GM12878 (cell line): ENCODE results near the gene GBX1. TPM values are rescaled to one million over a fixed set of nuclear protein-coding genes. Genes with fewer than 3 reads are reported as not detected.

Experiments
- ATAC-seq: fragments of 200-7000 bp; cut with Tn5 transposase; 3 replicates; pipeline ENCODE4 v1.9.1; 2020; ENCODE audit warnings: mild to moderate bottlenecking, moderate library complexity
- BruUV-seq: library from RNA; stranded (reverse); fragments of 400-500 nt; replicated peaks from 2 replicates; lab custom pipeline; 2021; lab: Mats Ljungman, UMichigan
- CTCF ChIA-PET: fragments of 300-600 bp; sonication (Branson Sonifier 250); formaldehyde crosslinking; extraction: SDS; loops from one replicate; lab custom pipeline; 2021; ENCODE audit warnings: inconsistent platforms; lab: Yijun Ruan, JAX
- POLR2A ChIA-PET: fragments of 350-600 bp; formaldehyde crosslinking; extraction: SDS; loops from one replicate; lab custom pipeline; 2021; ENCODE audit warnings: inconsistent platforms; lab: Charles Lee
- RAD21 ChIA-PET: fragments of 300-600 bp; sonication (Branson Sonifier 250); formaldehyde crosslinking; loops from one replicate; lab custom pipeline; 2023; ENCODE audit warnings: antibody characterized with exemption; ENCODE audit not compliant: unreplicated experiment; lab: Charles Lee
- SMC1A ChIA-PET: fragments of 300-600 bp; sonication (Branson Sonifier 250); formaldehyde crosslinking; loops from one replicate; lab custom pipeline; 2023; ENCODE audit not compliant: unreplicated experiment, uncharacterized antibody; lab: Charles Lee
- DNase-seq: peaks from one replicate; pipeline ENCODE4 v3.0.0-alpha.2; 2011; ENCODE audit warnings: low read depth, low spot score
- FAIRE-seq: peaks from 3 replicates; lab custom pipeline; 2011; peaks lifted over from hg19 to GRCh38; lab: Jason Lieb, UNC
- H2AFZ ChIP-seq: 2 replicates; pipeline ENCODE4 v1.6.0; 2011; ENCODE audit warnings: low read depth, low read length, control low read depth; ENCODE audit not compliant: control insufficient read depth
- H3K27ac ChIP-seq: 2 replicates; pipeline ENCODE4 v1.5.1; 2011; ENCODE audit warnings: control low read depth; ENCODE audit not compliant: control insufficient read depth, insufficient read depth
- H3K27me3 ChIP-seq, 2 experiments: replicated peaks in 1 of 2; 2 replicates each; pipeline versions ENCODE4 v1.6.0 to v1.6.1; 2011; ENCODE audit warnings: low read length in 1 of 2; ENCODE audit not compliant: control insufficient read depth in 2 of 2, insufficient read depth in 2 of 2
- H3K36me3 ChIP-seq, 2 experiments: 2 replicates each; pipeline ENCODE4 v1.5.1; 2011; ENCODE audit warnings: low read length in 1 of 2; ENCODE audit not compliant: control insufficient read depth in 2 of 2, insufficient read depth in 2 of 2
- H3K4me1 ChIP-seq: 2 replicates; pipeline ENCODE4 v1.6.1; 2011; ENCODE audit warnings: mild to moderate bottlenecking, low read length, moderate library complexity, mixed read lengths; ENCODE audit not compliant: control insufficient read depth, insufficient read depth
- H3K4me2 ChIP-seq: 2 replicates; pipeline ENCODE4 v1.6.0; 2011; ENCODE audit warnings: control low read depth; ENCODE audit not compliant: control insufficient read depth, insufficient read depth
- H3K4me3 ChIP-seq: fragments of 200-600 bp; sonication (generic); 2 replicates; pipeline ENCODE4 v1.5.1; 2016
- H3K79me2 ChIP-seq: 2 replicates; pipeline ENCODE4 v1.6.0; 2011; ENCODE audit warnings: low read length; ENCODE audit not compliant: control insufficient read depth, insufficient read depth
- H3K9ac ChIP-seq: 2 replicates; pipeline ENCODE4 v1.8.0; 2011; ENCODE audit warnings: low read length, control low read depth, mixed read lengths; ENCODE audit not compliant: control insufficient read depth, insufficient read depth
- H3K9me3 ChIP-seq: replicated peaks from 3 replicates; pipeline ENCODE4 v1.5.1; 2011; ENCODE audit warnings: mild to moderate bottlenecking, low read length; ENCODE audit not compliant: control insufficient read depth, insufficient read depth
- H4K20me1 ChIP-seq: 2 replicates; pipeline ENCODE4 v1.6.0; 2011; ENCODE audit not compliant: control insufficient read depth, insufficient read depth
- BRCA1 ChIP-seq: IDR thresholded peaks from 2 replicates; pipeline ENCODE4 v1.6.1; 2011; ENCODE audit warnings: low read depth, low read length, improper control_type of control experiment
- EZH2 ChIP-seq: IDR thresholded peaks from 2 replicates; pipeline ENCODE4 v1.6.1; 2012; ENCODE audit warnings: low read depth, mild to moderate bottlenecking, control low read depth, inconsistent platforms, low read length, borderline replicate concordance; ENCODE audit not compliant: control insufficient read depth
- FOXK2 ChIP-seq: fragments of 450-650 bp; IDR thresholded peaks from 2 replicates; pipeline ENCODE4 v1.6.1; 2017; ENCODE audit warnings: mild to moderate bottlenecking, moderate library complexity
- POLR2A ChIP-seq: IDR thresholded peaks from 2 replicates; pipeline ENCODE4 v1.6.1; 2011; ENCODE audit warnings: low read depth, mild to moderate bottlenecking, low read length
- TBL1XR1 ChIP-seq: IDR thresholded peaks from 2 replicates; pipeline ENCODE4 v1.6.1; 2012; ENCODE audit warnings: low read depth, low read length, improper control_type of control experiment
- ZBTB33 ChIP-seq: fragments of 450-650 bp; IDR thresholded peaks from 2 replicates; pipeline ENCODE4 v1.6.1; 2017; ENCODE audit warnings: mild to moderate bottlenecking
- WGBS: methylation state at CpG from one replicate; pipeline ENCODE4 v1.1.6; 2016; ENCODE audit warnings: low lambda C conversion rate; ENCODE audit not compliant: insufficient replicate concordance, insufficient coverage; ENCODE audit errors: missing lambda C conversion rate; 5-methylcytosine and 5-hydroxymethylcytosine counted together
- in situ Hi-C: fragments of 300-500 bp; cut with MboI; formaldehyde crosslinking; loops from 9 replicates; pipeline ENCODE4 v1.14.3; 2018; ENCODE audit warnings: mixed read lengths
- intact Hi-C: fragments of 100-400 bp; cut with micrococcal nuclease; formaldehyde crosslinking; loops from one replicate; pipeline ENCODE4 v1.14.2; 2022; ENCODE audit not compliant: unreplicated experiment
- polyA plus RNA-seq, 11 experiments: library from polyadenylated mRNA; depleted of rRNA in 4 of 11; unstranded in 6 of 11; stranded (reverse) in 5 of 11; fragments of >200 nt; fragmentation: Nextera tagmentation in 4 of 11; fragmentation: Illumina TruSeq in 1 of 11; extraction: Ambion mirVana in 4 of 11; extraction: Trizol in 1 of 11; gene quantifications; 1 replicate in 1 of 11; 2 replicates in 10 of 11; pipeline versions ENCODE4 v1.2.1 to v1.2.3, GENCODE V29; 2011 to 2016; ENCODE audit warnings: inconsistent platforms in 2 of 11, missing spikeins in 2 of 11, low read depth in 1 of 11
- total RNA-seq, 4 experiments: library from RNA; depleted of rRNA in 3 of 4; stranded (reverse); fragments of >200 nt in 3 of 4; fragmentation: Illumina TruSeq in 1 of 4; extraction: Trizol in 1 of 4; gene quantifications; 2 replicates each; pipeline versions ENCODE4 v1.2.1 to v1.2.3, GENCODE V29; 2013 to 2021
- TF ChIP-seq, protein P1 (sequence below): IDR thresholded peaks from 2 replicates; pipeline ENCODE4 v1.6.1; 2012; ENCODE audit warnings: low read depth, low read length, improper control_type of control experiment
- TF ChIP-seq, protein P2 (sequence below): fragments of 150-350 bp; IDR thresholded peaks from 2 replicates; pipeline ENCODE4 v1.6.1; 2014; ENCODE audit warnings: mild to moderate bottlenecking, low read depth, low read length

GBX1 gene
- total and polyA plus RNA-seq, 10 of the 15 experiments (the other 5 are each of a cell fraction or from before 2014, with no cell fraction given): not detected

DNA sequence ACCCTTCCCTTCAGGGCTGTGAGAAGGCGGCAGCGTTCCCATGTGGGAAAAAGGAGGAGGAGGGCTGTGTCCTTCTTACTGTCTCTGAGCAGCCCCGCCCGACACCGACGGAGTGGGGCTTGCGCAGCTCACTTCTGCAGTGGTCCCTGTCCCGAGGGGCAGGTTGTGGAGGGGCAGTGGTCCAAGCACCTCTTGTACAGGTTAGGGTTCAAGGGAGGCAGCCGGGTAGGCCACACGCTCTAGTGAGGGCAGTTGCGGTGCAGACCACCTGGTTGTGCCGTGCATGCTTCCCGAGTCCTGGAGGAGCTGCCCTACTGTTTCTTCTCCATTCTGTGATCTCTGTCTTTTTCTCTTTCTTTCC, 48.5 kb downstream of the GBX1 start:
- Histone ChIP-seq H3K27ac (no peak overlapping the region), H3K27me3 (no peaks in the 10 kb centered on the region), H3K79me2 (no peaks in the 10 kb centered on the region), H3K36me3 (peaks cover 3 to 21% of the 10 kb centered on the region in 2 experiments; a peak in 3 of 4 replicates), H4K20me1 (no peaks in the 10 kb centered on the region), H2AFZ (no peak overlapping the region), H3K9ac (no peak overlapping the region), H3K4me1 (no peaks in the 10 kb centered on the region), H3K4me3 (no peak overlapping the region), H3K4me2 (no peak overlapping the region), H3K9me3 (no peaks in the 10 kb centered on the region)
- DNase-seq (no peak), ATAC-seq (no peak), FAIRE-seq (no peak)
- TF ChIP-seq, protein P1, sequence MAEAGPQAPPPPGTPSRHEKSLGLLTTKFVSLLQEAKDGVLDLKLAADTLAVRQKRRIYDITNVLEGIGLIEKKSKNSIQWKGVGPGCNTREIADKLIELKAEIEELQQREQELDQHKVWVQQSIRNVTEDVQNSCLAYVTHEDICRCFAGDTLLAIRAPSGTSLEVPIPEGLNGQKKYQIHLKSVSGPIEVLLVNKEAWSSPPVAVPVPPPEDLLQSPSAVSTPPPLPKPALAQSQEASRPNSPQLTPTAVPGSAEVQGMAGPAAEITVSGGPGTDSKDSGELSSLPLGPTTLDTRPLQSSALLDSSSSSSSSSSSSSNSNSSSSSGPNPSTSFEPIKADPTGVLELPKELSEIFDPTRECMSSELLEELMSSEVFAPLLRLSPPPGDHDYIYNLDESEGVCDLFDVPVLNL: no peak
- TF ChIP-seq FOXK2 (no peak), POLR2A (no peak), TBL1XR1 (no peak), BRCA1 (no peak), ZBTB33 (no peak), EZH2 (no peak)
- TF ChIP-seq, protein P2, sequence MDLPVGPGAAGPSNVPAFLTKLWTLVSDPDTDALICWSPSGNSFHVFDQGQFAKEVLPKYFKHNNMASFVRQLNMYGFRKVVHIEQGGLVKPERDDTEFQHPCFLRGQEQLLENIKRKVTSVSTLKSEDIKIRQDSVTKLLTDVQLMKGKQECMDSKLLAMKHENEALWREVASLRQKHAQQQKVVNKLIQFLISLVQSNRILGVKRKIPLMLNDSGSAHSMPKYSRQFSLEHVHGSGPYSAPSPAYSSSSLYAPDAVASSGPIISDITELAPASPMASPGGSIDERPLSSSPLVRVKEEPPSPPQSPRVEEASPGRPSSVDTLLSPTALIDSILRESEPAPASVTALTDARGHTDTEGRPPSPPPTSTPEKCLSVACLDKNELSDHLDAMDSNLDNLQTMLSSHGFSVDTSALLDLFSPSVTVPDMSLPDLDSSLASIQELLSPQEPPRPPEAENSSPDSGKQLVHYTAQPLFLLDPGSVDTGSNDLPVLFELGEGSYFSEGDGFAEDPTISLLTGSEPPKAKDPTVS: no peak
- in situ Hi-C loops: no loop called here
- POLR2A ChIA-PET: no interaction called here
- SMC1A ChIA-PET: no interaction called here
- intact Hi-C loops: no loop called here
- RAD21 ChIA-PET: no interaction called here
- WGBS: 90% methylated on average over 13 of the region's 13 CpGs
- BruUV-seq: no TSS peak
- CTCF ChIA-PET: interaction anchor here (0.9 kb wide), 1 partner anchor 8 kb away, joined by 3 read pairs; no protein-coding TSS in a partner anchor
